ENCODE measurements around the gene PGAP6.

PGAP6 gene

GRCh38 chr16:371515-372301, 10.1 kb downstream of the PGAP6 start:
- TF ChIP-seq CTCF (IDR thresholded peaks at IDR 0.05; ENCODE audit: low read length) (no peak), EZH2phosphoT487 (IDR thresholded peaks at IDR 0.05; ENCODE audit: low read length) (no peak), EZH2 (optimal IDR thresholded peaks at IDR 0.05; ENCODE audit: low read depth, low read length) (no peak)
- Histone ChIP-seq H3K4me2 (ENCODE audit: low read depth, low read length) (no peak overlapping the region), H3F3A (ENCODE audit: insufficient read depth, low read length) (no peaks in the 10 kb centered on the region), H3K36me3 (replicated peaks; ENCODE audit: insufficient read depth, low read length) (no peaks in the 10 kb centered on the region), H4K20me1 (ENCODE audit: insufficient read depth, low read length) (no peaks in the 10 kb centered on the region), H3K9me2 (replicated peaks; ENCODE audit: insufficient read depth, low read length) (no peaks in the 10 kb centered on the region), H2AFZ (ENCODE audit: low read length) (no peak overlapping the region), H3K79me2 (ENCODE audit: low read length) (0 out of 2 replicates have a peak, but pooled peaks cover 6% of the 10 kb centered on the region), H3K27ac (ENCODE audit: low read length) (no peak overlapping the region), H3K9ac (ENCODE audit: low read length) (no peak overlapping the region), H3K4me3 (ENCODE audit: low read length) (no peak overlapping the region), H3K27me3 (replicated peaks; ENCODE audit: insufficient read depth, low read length) (no peaks in the 10 kb centered on the region), H3K9me3 (replicated peaks; ENCODE audit: insufficient read depth, low read length) (no peaks in the 10 kb centered on the region), H3K4me1 (ENCODE audit: low read length) (peaks cover 5% of the 10 kb centered on the region; the same call in 1 of the 2 replicates)
- DNase-seq, result no peak

DNA sequence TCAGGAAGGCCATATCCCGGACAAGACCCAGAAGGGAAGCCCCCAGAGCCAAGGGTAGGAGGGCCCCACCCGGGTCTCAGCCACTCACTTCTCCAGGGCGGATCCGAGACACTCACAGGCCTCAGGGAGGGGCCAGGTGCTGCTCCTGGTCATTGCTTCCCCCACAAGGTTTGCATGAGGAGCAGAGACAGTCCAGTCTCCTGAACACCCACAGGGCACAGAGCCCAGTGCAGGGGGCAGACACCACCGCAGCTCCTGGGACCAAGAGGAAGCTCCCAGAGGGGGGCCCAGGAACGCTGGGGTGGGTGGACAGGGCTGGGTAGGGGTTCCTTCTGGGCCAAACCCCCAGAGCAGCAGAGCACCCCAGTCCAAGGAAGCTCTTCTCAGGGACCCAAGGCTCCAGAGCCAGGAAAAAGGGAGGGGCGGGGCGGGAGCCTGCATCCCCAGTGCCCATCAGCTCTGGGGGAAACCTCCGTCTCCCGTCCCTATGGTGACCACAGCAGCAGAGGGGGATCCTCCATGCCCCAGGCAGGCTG, 10.7 kb downstream of the PGAP6 start:
- Histone ChIP-seq H3K9me2 (replicated peaks; ENCODE audit: insufficient read depth, low read length) (no peaks in the 10 kb centered on the region), H4K20me1 (ENCODE audit: insufficient read depth, low read length) (no peaks in the 10 kb centered on the region), H3K27me3 (replicated peaks; ENCODE audit: insufficient read depth, low read length) (no peaks in the 10 kb centered on the region), H3K9ac (ENCODE audit: low read length) (no peak overlapping the region; the same call in 1 of the 2 replicates), H3K79me2 (ENCODE audit: low read length) (0 out of 2 replicates have a peak, but pooled peaks cover 6% of the 10 kb centered on the region), H2AFZ (ENCODE audit: low read length) (peak overlapping the region; percentile 36), H3K4me3 (ENCODE audit: low read length) (0 out of 2 replicates have a peak overlapping the region, but pooled peaks have one; percentile 10), H3K36me3 (replicated peaks; ENCODE audit: insufficient read depth, low read length) (no peaks in the 10 kb centered on the region), H3K4me2 (ENCODE audit: low read depth, low read length) (peak overlapping the region; percentile 46), H3K9me3 (replicated peaks; ENCODE audit: insufficient read depth, low read length) (no peaks in the 10 kb centered on the region), H3F3A (ENCODE audit: insufficient read depth, low read length) (no peaks in the 10 kb centered on the region), H3K27ac (ENCODE audit: low read length) (no peak overlapping the region), H3K4me1 (ENCODE audit: low read length) (peaks cover 5% of the 10 kb centered on the region; the same call in 1 of the 2 replicates)
- no peak for DNase-seq
- no peak for TF ChIP-seq CTCF (IDR thresholded peaks at IDR 0.05; ENCODE audit: low read length)
- TF ChIP-seq EZH2phosphoT487 (IDR thresholded peaks at IDR 0.05; ENCODE audit: low read length), result no peak
- TF ChIP-seq EZH2 (optimal IDR thresholded peaks at IDR 0.05; ENCODE audit: low read depth, low read length), result no peak

- peak within 1 kb of the TSS; percentile 20; the same call in 1 of the 2 replicates for H3K4me3 ChIP-seq (ENCODE audit: low read length)
- H3K36me3 ChIP-seq (replicated peaks; ENCODE audit: insufficient read depth, low read length), result no peaks in the 10 kb centered on the region
- peak within 1 kb of the TSS; percentile 62 for H3K4me2 ChIP-seq (ENCODE audit: low read depth, low read length)
- H2AFZ ChIP-seq (ENCODE audit: low read length), result peak within 1 kb of the TSS; percentile 36
- H3K4me1 ChIP-seq (ENCODE audit: low read length), result peaks cover 5% of the 10 kb centered on the region; the same call in 1 of the 2 replicates
- H3F3A ChIP-seq (ENCODE audit: insufficient read depth, low read length), result no peaks in the 10 kb centered on the region
- DNase-seq, result peak; percentile 95
- H3K27me3 ChIP-seq (replicated peaks; ENCODE audit: insufficient read depth, low read length), result no peaks in the 10 kb centered on the region
- no peak within 1 kb of the TSS for H3K27ac ChIP-seq (ENCODE audit: low read length)
- 0 out of 2 replicates have a peak, but pooled peaks cover 6% of the 10 kb centered on the region for H3K79me2 ChIP-seq (ENCODE audit: low read length)
- TF ChIP-seq CTCF (IDR thresholded peaks at IDR 0.05; ENCODE audit: low read length) (no peak), EZH2phosphoT487 (IDR thresholded peaks at IDR 0.05; ENCODE audit: low read length) (no peak), EZH2 (optimal IDR thresholded peaks at IDR 0.05; ENCODE audit: low read depth, low read length) (no peak)
- H3K9ac ChIP-seq (ENCODE audit: low read length), result no peak within 1 kb of the TSS; the same call in 1 of the 2 replicates
- no peaks in the 10 kb centered on the region for H3K9me3 ChIP-seq (replicated peaks; ENCODE audit: insufficient read depth, low read length)
- no peaks in the 10 kb centered on the region for H4K20me1 ChIP-seq (ENCODE audit: insufficient read depth, low read length)
- no peaks in the 10 kb centered on the region for H3K9me2 ChIP-seq (replicated peaks; ENCODE audit: insufficient read depth, low read length)
Observed at GRCh38 chr16:370443-370842, 11.3 kb downstream of the PGAP6 start, which contains the start of gene MRPL28. Gene MRPL28 (minus strand): TSS chr16:370538. CDS start chr16:370218, 320 bp downstream.

Data from MM.1S (cell line).